Measurements from ENCODE around the gene HS2ST1. TPM values are rescaled to one million over a fixed set of nuclear protein-coding genes. Genes with fewer than 3 reads are reported as not detected.

Gene HS2ST1
- total RNA-seq, 4 donors from 2014 or later, result 13.2 to 19.6 (median 16.7) TPM

GRCh38 chr1:87106144-87106543, 191.7 kb downstream of the HS2ST1 start:
- intact Hi-C loops (cut with DNase I), result no loop called here
- Histone ChIP-seq H3K27ac (no peak overlapping the region), H3K9me3 (no peaks in the 10 kb centered on the region), H3K27me3 (no peaks in the 10 kb centered on the region), H3K4me3 (replicated peaks in 1 of 3) (no peak overlapping the region), H3K36me3 (no peaks in the 10 kb centered on the region), H3K4me1 (no peaks in the 10 kb centered on the region)
- no peak for DNase-seq
- TF ChIP-seq CTCF (IDR thresholded peaks at IDR 0.05), result no peak
- TF ChIP-seq POLR2A (IDR thresholded peaks at IDR 0.05), result no peak

- H3K4me1 ChIP-seq, result no peaks in the 10 kb centered on the region
- no peak overlapping the region for H3K27ac ChIP-seq
- no peak for DNase-seq
- WGBS, 2 donors, result 95 to 98% methylated on average over 2 of the region's 2 CpGs
- H3K4me3 ChIP-seq (replicated peaks in 1 of 3), result no peak overlapping the region
- no peaks in the 10 kb centered on the region for H3K9me3 ChIP-seq
- TF ChIP-seq CTCF (IDR thresholded peaks at IDR 0.05) (no peak), POLR2A (IDR thresholded peaks at IDR 0.05) (no peak)
- H3K36me3 ChIP-seq, result no peaks in the 10 kb centered on the region
- H3K27me3 ChIP-seq, result no peaks in the 10 kb centered on the region
- intact Hi-C loops (cut with DNase I), result no loop called here
Measured at GRCh38 chr1:87106867-87107266, 192.4 kb downstream of the HS2ST1 start.

- H3K36me3 ChIP-seq, result no peaks in the 10 kb centered on the region
- intact Hi-C loops (cut with DNase I), result no loop called here
- H3K27ac ChIP-seq, result no peak overlapping the region
- 81 to 82% methylated on average over 1 of the region's 1 CpG for WGBS, 2 donors
- DNase-seq, result no peak
- TF ChIP-seq POLR2A (IDR thresholded peaks at IDR 0.05), result no peak
- no peak for TF ChIP-seq CTCF (IDR thresholded peaks at IDR 0.05)
- no peaks in the 10 kb centered on the region for H3K9me3 ChIP-seq
- H3K27me3 ChIP-seq, result no peaks in the 10 kb centered on the region
- H3K4me1 ChIP-seq, result no peaks in the 10 kb centered on the region
- no peak overlapping the region for H3K4me3 ChIP-seq (replicated peaks in 1 of 3)
Measured at GRCh38 chr1:87108228-87108627, 193.8 kb downstream of the HS2ST1 start.

GRCh38 chr1:87108814-87109411, 194.5 kb downstream of the HS2ST1 start:
- WGBS, 2 donors, result 95 to 98% methylated on average over 1 of the region's 1 CpG
- intact Hi-C loops (cut with DNase I), result no loop called here

More at GRCh38 chr1:87108814-87109411, 194.5 kb downstream of the HS2ST1 start:
- TF ChIP-seq POLR2A (IDR thresholded peaks at IDR 0.05) (no peak), CTCF (IDR thresholded peaks at IDR 0.05) (no peak)
- Histone ChIP-seq H3K27ac (no peak overlapping the region), H3K36me3 (no peaks in the 10 kb centered on the region), H3K4me1 (peaks cover 0 to 4% of the 10 kb centered on the region in 2 donors), H3K9me3 (no peaks in the 10 kb centered on the region), H3K4me3 (replicated peaks in 1 of 3) (no peak overlapping the region), H3K27me3 (no peaks in the 10 kb centered on the region)
- no peak for DNase-seq

Data from thyroid gland (tissue), 4 donors.